Gastrocnemius medialis (tissue), 4 donors: Measurements from ENCODE around the gene CFAP157. TPM values are rescaled to one million over a fixed set of nuclear protein-coding genes. Genes with fewer than 3 reads are reported as not detected.

ENCODE experiments used
- ATAC-seq, 2 donors: fragments of 150-250 bp; one replicate each; pipeline ENCODE4 v1.9.1; 2016
- DNase-seq, 2 donors: peaks; one replicate each; pipeline ENCODE4 v3.0.0-alpha.2; 2019
- H3K27ac ChIP-seq, 4 donors: fragments of 200-600 bp; sonication (generic); 1 replicate in 1 of 4; 2 replicates in 3 of 4; pipeline ENCODE4 v1.5.1; 2016 to 2018; ENCODE audit warnings: mild to moderate bottlenecking in 2 of 4, moderate library complexity in 1 of 4
- H3K27me3 ChIP-seq, 3 donors: fragments of 200-600 bp; sonication (generic) in 2 of 3; 1 replicate in 1 of 3; 2 replicates in 2 of 3; pipeline versions ENCODE4 v1.5.1 to v1.6.0; 2016 to 2019; ENCODE audit warnings: mild to moderate bottlenecking in 1 of 3, moderate library complexity in 1 of 3
- H3K36me3 ChIP-seq, 2 donors: fragments of 200-600 bp; sonication (generic) in 1 of 2; one replicate each; pipeline ENCODE4 v1.5.1; 2017 to 2018
- H3K4me1 ChIP-seq, 2 donors: fragments of 200-600 bp; sonication (generic) in 1 of 2; one replicate each; pipeline ENCODE4 v1.5.1; 2016 to 2017; ENCODE audit warnings: mild to moderate bottlenecking in 2 of 2
- H3K4me3 ChIP-seq, 4 donors: fragments of 200-600 bp; sonication (generic) in 3 of 4; 1 replicate in 1 of 4; 2 replicates in 3 of 4; pipeline ENCODE4 v1.5.1; 2016 to 2019; ENCODE audit warnings: mild to moderate bottlenecking in 2 of 4
- H3K9me3 ChIP-seq, 3 donors: fragments of 200-600 bp; sonication (generic) in 2 of 3; 1 replicate in 1 of 3; 2 replicates in 2 of 3; pipeline ENCODE4 v1.5.1; 2016 to 2019
- CTCF ChIP-seq, 5 experiments: fragments of 450-650 bp in 3 of 5; fragments of 200-600 bp in 2 of 5; sonication (generic) in 2 of 5; IDR thresholded peaks in 4 of 5; conservative IDR thresholded peaks in 1 of 5; 1 replicate in 4 of 5; 2 replicates in 1 of 5; pipeline ENCODE4 v1.5.1; 2016 to 2019; ENCODE audit warnings: antibody characterized with exemption in 5 of 5, mild to moderate bottlenecking in 3 of 5, moderate library complexity in 3 of 5
- POLR2A ChIP-seq, 2 donors: fragments of 450-650 bp; IDR thresholded peaks; one replicate each; pipeline ENCODE4 v1.6.1; 2017; ENCODE audit warnings: antibody characterized with exemption in 2 of 2, mild to moderate bottlenecking in 2 of 2, moderate library complexity in 2 of 2
- in situ Hi-C, 4 donors: fragments of 200-750 bp; cut with MboI; loops; one replicate each; pipeline versions ENCODE4 v1.15.0 to v1.8.0; 2017; ENCODE audit warnings: low sequenced_read_pairs in 4 of 4
- intact Hi-C: fragments of 100-400 bp; cut with DNase I; formaldehyde crosslinking; loops from one replicate; pipeline ENCODE4 v1.15.1; 2023; ENCODE audit warnings: low total_unique reads
- total RNA-seq, 4 donors: library from RNA; depleted of rRNA; stranded (reverse); fragments of >200 nt; gene quantifications; one replicate each; pipeline versions ENCODE4 v1.1.0 to v1.2.3, GENCODE V29; 2016

Gene CFAP157
- total RNA-seq, 4 donors from 2014 or later, result not detected

- intact Hi-C loops, result no loop called here
- H3K27me3 ChIP-seq, result no peaks in the 10 kb centered on the region
- H3K4me1 ChIP-seq, result no peaks in the 10 kb centered on the region
- H3K9me3 ChIP-seq, result no peaks in the 10 kb centered on the region
- DNase-seq, result no peak
- no peak for ATAC-seq
- no peak overlapping the region for H3K4me3 ChIP-seq
- in situ Hi-C loops, result no loop called here
- H3K27ac ChIP-seq, result no peak overlapping the region
- TF ChIP-seq POLR2A (IDR thresholded peaks at IDR 0.05), result no peak
- TF ChIP-seq CTCF (IDR thresholded peaks at IDR 0.05 in 4 of 5, conservative IDR thresholded peaks at IDR 0.05 in 1 of 5), result no peak
- H3K36me3 ChIP-seq, result peaks cover 0 to 30% of the 10 kb centered on the region in 2 donors
Measured at GRCh38 chr9:127664324-127664677, 42.5 kb upstream of the CFAP157 start.

GRCh38 chr9:127664678-127665507 is 41.9 kb upstream of the CFAP157 start:
- Histone ChIP-seq H3K27me3 (no peaks in the 10 kb centered on the region), H3K27ac (no peak overlapping the region), H3K4me1 (no peaks in the 10 kb centered on the region), H3K9me3 (no peaks in the 10 kb centered on the region), H3K36me3 (peaks cover 0 to 25% of the 10 kb centered on the region in 2 donors), H3K4me3 (no peak overlapping the region)
- TF ChIP-seq POLR2A (IDR thresholded peaks at IDR 0.05), result no peak
- TF ChIP-seq CTCF (IDR thresholded peaks at IDR 0.05 in 4 of 5, conservative IDR thresholded peaks at IDR 0.05 in 1 of 5), result no peak
- no peak for ATAC-seq
- intact Hi-C loops (no loop called here), in situ Hi-C loops (no loop called here)
- DNase-seq, result no peak

- ATAC-seq, result no peak
- no peak for TF ChIP-seq CTCF (IDR thresholded peaks at IDR 0.05 in 4 of 5, conservative IDR thresholded peaks at IDR 0.05 in 1 of 5)
- TF ChIP-seq POLR2A (IDR thresholded peaks at IDR 0.05), result no peak
- no peaks in the 10 kb centered on the region for H3K4me1 ChIP-seq
Measured at GRCh38 chr9:127667127-127667844, 39.5 kb upstream of the CFAP157 start.

GRCh38 chr9:127667906-127668305 is 38.9 kb upstream of the CFAP157 start:
- TF ChIP-seq POLR2A (IDR thresholded peaks at IDR 0.05) (no peak), CTCF (IDR thresholded peaks at IDR 0.05 in 4 of 5, conservative IDR thresholded peaks at IDR 0.05 in 1 of 5) (no peak)
- Histone ChIP-seq H3K27me3 (no peaks in the 10 kb centered on the region), H3K27ac (no peak overlapping the region), H3K4me3 (no peak overlapping the region), H3K4me1 (no peaks in the 10 kb centered on the region), H3K36me3 (peaks cover 0 to 43% of the 10 kb centered on the region in 2 donors), H3K9me3 (no peaks in the 10 kb centered on the region)
- DNase-seq (no peak), ATAC-seq (no peak)
- in situ Hi-C loops, result no loop called here
- intact Hi-C loops, result no loop called here

More at GRCh38 chr9:127667127-127667844, 39.5 kb upstream of the CFAP157 start:
- no peak overlapping the region for H3K27ac ChIP-seq
- intact Hi-C loops (no loop called here), in situ Hi-C loops (no loop called here)
- no peak for DNase-seq
- H3K9me3 ChIP-seq, result no peaks in the 10 kb centered on the region
- no peaks in the 10 kb centered on the region for H3K27me3 ChIP-seq
- no peak overlapping the region for H3K4me3 ChIP-seq
- peaks cover 0 to 38% of the 10 kb centered on the region in 2 donors for H3K36me3 ChIP-seq
